HS-5 (cell line): ENCODE measurements around the gene NRBP1.
A peak's percentile ranks its signal among the peaks of the same experiment; 100 is the strongest.

ENCODE experiments used
- DNase-seq: peaks from one replicate; pipeline ENCODE4 v3.0.0-alpha.2; 2012; ENCODE audit warnings: low read depth

NRBP1 gene

GRCh38 chr2:27428213-27428977 lies at the start of gene NRBP1:
NRBP1 (plus strand) TSS chr2:27428631; CDS start chr2:27433274, 4,643 bp downstream.
- peak; percentile 68 for DNase-seq

- no peak for DNase-seq
These were observed 49.6 kb upstream of the NRBP1 start for GRCh38 chr2:27378809-27379290.

- no peak for DNase-seq
These were observed 49.0 kb upstream of the NRBP1 start for GRCh38 chr2:27379383-27379835.

- DNase-seq: no peak
These were observed 48.4 kb upstream of the NRBP1 start for GRCh38 chr2:27379836-27380625.

- DNase-seq: peak; percentile 63
These were observed 47.5 kb upstream of the NRBP1 start, which contains the start of gene ZNF513 for GRCh38 chr2:27380626-27381545. ZNF513 (minus strand) TSS chr2:27380734; CDS start chr2:27380526, 208 bp downstream.

GRCh38 chr2:27381577-27382181 lies 46.8 kb upstream of the NRBP1 start:
- DNase-seq: no peak

GRCh38 chr2:27390822-27391679 lies 37.4 kb upstream of the NRBP1 start:
- DNase-seq: no peak

- no peak for DNase-seq
These were observed 35.2 kb upstream of the NRBP1 start for GRCh38 chr2:27393225-27393624.

GRCh38 chr2:27398962-27399361 lies 29.5 kb upstream of the NRBP1 start:
- DNase-seq: no peak

- DNase-seq: no peak
These were observed 27.9 kb upstream of the NRBP1 start for GRCh38 chr2:27400348-27401135.

GRCh38 chr2:27407798-27408491 lies 20.5 kb upstream of the NRBP1 start:
- DNase-seq: peak; percentile 28

- DNase-seq: no peak
These were observed 19.7 kb upstream of the NRBP1 start for GRCh38 chr2:27408601-27409320.

- peak; percentile 65 for DNase-seq
These were observed 18.9 kb upstream of the NRBP1 start, which contains the start of gene PPM1G for GRCh38 chr2:27409321-27410073. PPM1G (minus strand) TSS chr2:27409591; CDS start chr2:27409422, 169 bp downstream.

- no peak for DNase-seq
These were observed 15.8 kb upstream of the NRBP1 start for GRCh38 chr2:27412419-27413152.

- no peak for DNase-seq
These were observed 12.3 kb upstream of the NRBP1 start for GRCh38 chr2:27416151-27416550.

GRCh38 chr2:27420996-27421395 lies 7.4 kb upstream of the NRBP1 start:
- no peak for DNase-seq
